Measurements from ENCODE around the gene MLXIP.
"Not testable (repeated sequence)": the region's sequence is repeated elsewhere in the genome, so short reads cannot be mapped to it uniquely, and the experiment has no call there.

The MLXIP gene

DNA sequence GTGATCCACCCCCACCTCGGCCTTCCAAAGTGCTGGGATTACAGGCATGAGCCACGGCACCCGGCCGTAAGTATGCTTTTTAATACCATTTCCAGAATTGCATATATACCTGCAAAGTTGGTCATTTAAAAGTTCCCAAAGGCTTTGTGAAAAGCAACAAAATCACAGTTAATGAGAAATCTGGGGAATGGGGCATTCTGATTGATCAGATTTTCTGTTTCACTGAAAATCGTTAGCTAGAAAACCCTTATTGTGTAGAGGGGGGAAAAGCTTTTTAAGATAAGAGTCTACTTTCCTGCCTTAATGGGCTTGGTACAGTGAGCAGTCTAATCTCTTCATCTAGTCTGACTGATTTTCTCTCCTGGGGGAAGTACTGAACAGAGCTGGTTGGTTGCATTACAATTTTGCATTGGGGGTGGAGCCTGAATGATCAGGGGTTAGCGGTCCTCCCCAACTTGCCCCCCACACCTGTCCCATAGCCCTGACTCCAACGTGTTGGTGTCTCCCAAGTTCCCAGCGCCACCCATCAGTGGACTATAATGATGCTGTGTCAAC is 71.6 kb downstream of the MLXIP start:
- no peak for DNase-seq

DNA sequence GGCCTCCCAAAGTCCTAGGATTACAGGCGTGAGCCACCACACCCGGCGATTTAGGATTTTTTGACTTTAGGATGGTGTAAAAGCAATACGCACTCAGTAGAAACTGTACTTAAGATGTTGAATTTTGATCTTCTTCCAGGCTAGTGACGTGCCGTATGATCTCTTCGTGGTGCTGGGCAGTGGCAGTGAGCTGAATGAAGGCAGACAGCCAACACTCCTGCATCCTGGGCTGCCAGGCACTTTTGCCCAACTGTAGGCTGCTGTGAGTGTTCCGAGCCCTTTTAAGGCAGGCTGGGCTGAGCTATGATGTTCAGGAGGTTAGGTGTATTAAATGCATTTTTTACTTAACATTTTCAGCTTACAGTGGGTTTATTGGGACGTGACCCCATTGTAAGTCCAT is 74.2 kb downstream of the MLXIP start:
- DNase-seq: no peak

DNA sequence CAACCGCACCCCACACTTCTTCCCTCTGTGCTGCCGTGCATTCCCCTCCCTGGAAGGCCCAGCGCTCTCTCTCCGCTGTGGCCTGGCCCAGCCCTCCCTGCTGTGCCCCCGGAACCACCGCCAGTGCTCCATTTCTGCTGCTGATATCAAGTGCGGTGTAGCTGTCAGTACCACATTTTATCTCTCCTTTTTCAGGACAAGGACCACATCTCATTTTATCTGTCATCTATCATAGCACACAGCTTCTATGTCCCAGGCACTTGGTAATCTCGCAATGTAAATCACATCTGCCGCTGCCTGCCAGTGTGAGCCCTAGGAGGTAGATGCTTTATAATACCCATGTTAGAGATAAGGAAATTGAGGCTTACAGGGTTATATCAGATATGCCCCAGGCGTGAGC is 77.1 kb downstream of the MLXIP start:
- no peak for DNase-seq

GRCh38 chr12:122158700-122159285 is 80.2 kb downstream of the MLXIP start:
- DNase-seq: no peak

- DNase-seq: no peak
Observed at GRCh38 chr12:122159882-122160281, 81.3 kb downstream of the MLXIP start.

- DNase-seq: no peak
Observed at GRCh38 chr12:122160761-122161160, 82.2 kb downstream of the MLXIP start.

GRCh38 chr12:122161682-122162081 is 83.1 kb downstream of the MLXIP start:
- DNase-seq: no peak

DNA sequence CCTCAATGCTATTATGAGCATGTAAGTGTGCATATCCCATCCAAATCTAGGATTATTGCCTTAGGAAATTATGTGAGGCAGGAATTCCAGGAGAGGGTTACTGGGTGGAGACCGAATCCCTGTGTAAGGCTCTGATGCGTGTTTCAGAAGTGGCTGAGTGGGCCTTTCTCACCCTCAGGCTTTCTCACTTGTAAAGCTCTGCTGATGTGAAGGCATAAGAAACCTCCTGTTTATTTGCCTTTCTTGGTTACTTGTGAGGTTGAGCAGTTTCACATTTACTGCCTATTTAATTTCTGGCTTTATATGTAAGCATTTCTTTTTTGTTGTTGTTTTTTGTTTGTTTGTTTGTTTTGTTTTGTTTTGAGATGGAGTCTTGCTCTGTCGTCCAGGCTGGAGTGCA is 84.4 kb downstream of the MLXIP start:
- DNase-seq: no peak

GRCh38 chr12:122166422-122167349 is 88.1 kb downstream of the MLXIP start:
- DNase-seq: no peak

DNA sequence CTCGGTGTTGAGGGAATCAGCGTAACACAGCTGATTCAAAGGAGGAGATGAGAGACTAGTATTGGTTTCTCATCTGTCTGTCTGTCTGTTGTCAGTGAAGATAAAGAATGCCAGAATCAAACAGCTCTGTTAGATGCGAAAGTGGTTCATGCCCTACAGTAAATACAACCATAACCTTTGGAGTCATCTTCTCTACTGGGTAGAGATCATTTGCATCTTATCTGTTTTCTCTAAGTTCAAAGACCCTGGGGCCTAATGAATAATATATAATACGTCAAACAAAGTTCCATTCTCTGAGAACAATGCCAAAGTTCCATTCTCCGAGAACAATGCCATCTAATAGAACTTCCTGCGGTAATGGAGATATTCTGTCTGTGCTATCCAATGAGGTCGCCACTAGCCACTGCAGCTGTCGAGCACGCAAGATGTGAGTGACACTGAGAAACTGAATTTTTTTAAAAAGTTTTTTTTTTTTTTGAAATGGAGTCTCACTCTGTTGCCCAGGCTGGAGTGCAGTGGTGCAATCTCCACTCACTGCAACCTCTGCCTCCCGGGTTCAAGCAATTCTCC is 88.9 kb downstream of the MLXIP start:
- no peak for DNase-seq

GRCh38 chr12:122168492-122168891 is 89.9 kb downstream of the MLXIP start:
- no peak for DNase-seq

DNA sequence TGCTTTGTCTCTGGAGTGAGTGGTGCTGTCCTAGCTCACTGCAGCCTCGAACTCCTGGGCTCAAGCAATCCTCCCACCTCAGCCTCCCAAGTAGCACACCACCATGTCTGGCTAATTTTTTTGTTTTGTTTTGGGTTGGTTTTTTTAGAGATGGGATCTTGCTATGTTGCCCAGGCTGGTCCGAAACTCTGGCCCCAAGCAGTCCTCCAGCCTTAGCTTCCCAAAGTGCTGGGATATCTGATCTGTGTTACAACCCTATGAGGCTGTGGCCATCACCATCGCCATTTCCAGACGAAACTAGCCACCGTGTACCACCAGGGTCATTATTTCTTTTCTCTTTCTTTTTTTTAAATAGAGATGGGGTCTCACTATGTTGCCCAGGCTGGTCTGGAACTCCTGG is 92.8 kb downstream of the MLXIP start:
- DNase-seq: no peak

- no peak for DNase-seq
Observed at GRCh38 chr12:122172262-122172939, 93.8 kb downstream of the MLXIP start.

- no peak for DNase-seq
Observed at GRCh38 chr12:122174155-122174845, 95.7 kb downstream of the MLXIP start, which contains the start of gene IL31. TSS of gene IL31 (minus strand) at chr12:122174221. CDS start at chr12:122174172, 49 bp downstream.

GRCh38 chr12:122176473-122176872 is 97.9 kb downstream of the MLXIP start:
- DNase-seq: not testable (repeated sequence)

DNA sequence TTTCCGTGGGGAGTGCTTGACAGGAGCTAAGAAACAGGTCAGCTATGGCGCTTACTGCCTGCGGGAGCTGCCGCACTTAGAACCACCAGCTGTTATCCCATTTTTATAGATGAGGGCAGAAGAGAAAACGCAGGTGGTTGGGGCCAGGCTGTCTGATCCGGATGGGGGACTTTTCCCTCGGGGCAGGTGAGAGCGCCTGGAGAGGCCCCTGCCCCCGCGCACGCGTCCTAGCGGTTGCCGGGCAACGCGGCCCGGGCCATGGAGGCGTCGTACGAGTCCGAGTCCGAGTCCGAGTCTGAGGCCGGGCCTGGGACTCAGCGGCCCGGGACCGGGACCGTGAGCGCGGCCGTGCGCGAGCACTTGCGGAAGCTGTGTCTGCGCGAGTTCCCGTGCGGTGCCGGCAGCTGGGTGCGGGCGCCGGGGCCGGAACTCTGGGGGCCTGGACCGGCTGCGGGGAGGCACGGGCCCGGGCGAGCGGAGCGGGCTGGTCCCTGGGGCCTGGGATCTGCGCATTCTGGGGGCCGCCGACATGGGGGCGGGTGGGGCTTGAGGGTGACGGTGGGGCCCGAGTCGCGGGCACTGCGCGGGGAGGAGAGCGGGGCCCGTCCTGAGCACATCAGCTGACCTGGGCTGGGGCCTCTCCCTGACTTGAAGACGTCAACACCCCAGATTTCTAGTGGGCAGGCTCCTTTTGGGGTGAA is 104.5 kb downstream of the MLXIP start, which contains the start of gene LRRC43:
Gene LRRC43, plus strand, starts transcription at position 237 of the 701 bp plus-strand sequence. Its CDS starts 22 bp downstream, at position 259.
- no peak for DNase-seq

DNA sequence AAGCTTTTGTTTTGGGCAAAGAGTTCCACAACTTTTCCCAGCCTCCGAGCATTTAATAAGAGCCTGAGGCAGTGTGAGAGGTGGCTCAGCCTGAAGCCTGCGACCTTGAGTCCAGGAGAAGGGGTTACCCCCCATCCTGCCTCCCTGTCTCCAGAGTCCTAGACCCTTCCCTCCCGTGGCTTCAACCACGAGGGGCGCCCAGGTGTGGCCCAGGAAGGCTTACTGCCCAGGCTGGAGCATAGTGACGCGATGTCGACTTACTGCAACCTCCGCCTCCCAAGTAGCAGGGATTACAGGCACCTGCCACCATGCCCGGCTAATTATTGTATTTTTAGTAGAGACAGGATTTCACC is 105.0 kb downstream of the MLXIP start:
- no peak for DNase-seq

DNA sequence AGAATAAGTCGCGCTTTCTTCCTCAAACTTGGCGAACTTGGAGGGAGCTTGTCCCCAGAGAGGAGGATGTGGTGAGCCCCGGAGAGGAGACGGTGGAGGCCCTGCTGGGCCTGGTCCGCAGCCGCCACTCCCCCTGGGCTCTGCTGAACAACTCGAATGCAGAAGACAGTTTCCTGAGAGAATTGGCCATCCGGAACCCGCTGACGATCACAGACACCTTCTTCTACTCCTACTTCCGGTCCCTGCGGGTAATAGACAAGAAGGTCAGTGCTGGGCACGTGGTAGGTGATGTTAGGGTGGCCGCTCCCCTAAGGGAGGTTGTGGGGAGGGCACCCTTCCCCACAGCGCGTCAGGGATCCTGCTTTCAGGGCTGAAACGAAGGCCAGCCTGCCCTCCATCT is 106.0 kb downstream of the MLXIP start:
- no peak for DNase-seq

GRCh38 chr12:122185079-122185478 is 106.5 kb downstream of the MLXIP start:
- no peak for DNase-seq

GRCh38 chr12:122185494-122186082 is 107.0 kb downstream of the MLXIP start:
- no peak for DNase-seq

GRCh38 chr12:122187466-122187865 is 108.9 kb downstream of the MLXIP start:
- no peak for DNase-seq

All from hippocampal formation (tissue), 2 donors.